MM.1S (cell line): ENCODE results near the gene BEX1.

Experiments
- EZH2 ChIP-seq: fragments of 300-600 bp; sonication (generic); optimal IDR thresholded peaks from 2 replicates; pipeline ENCODE3; 2017; ENCODE audit warnings: low read depth, mild to moderate bottlenecking, antibody characterized with exemption, low read length, mixed read lengths
- EZH2phosphoT487 ChIP-seq: fragments of 300-600 bp; sonication (generic); IDR thresholded peaks from 2 replicates; pipeline ENCODE4 v1.6.1; 2018; ENCODE audit warnings: antibody characterized with exemption, low read length
- TF ChIP-seq, protein P1 (sequence below): fragments of 300-600 bp; sonication (generic); IDR thresholded peaks from 2 replicates; pipeline ENCODE4 v1.5.1; 2016; ENCODE audit warnings: antibody characterized with exemption, low read length, mixed read lengths

DNA sequence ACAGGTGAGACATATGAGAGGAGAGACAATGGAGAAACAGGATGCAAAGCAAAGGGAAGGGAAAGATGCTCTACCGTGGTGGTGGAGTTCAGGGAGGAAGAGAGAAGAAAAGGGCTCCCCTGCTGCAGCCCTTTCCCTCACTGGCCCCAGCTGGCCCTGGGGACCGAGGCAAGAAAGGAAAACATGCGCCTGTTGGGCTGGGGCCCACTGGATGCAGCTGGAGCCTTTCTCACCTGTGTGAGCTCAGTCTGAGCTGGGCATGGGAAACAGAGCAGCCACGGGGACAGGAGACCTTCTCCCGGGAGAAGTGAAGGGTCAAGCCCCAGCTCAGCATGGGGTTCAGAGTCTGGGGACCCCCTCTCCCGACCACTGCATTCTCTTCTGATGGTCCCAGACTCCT, 17.1 kb upstream of the BEX1 start:
- TF ChIP-seq, protein P1, sequence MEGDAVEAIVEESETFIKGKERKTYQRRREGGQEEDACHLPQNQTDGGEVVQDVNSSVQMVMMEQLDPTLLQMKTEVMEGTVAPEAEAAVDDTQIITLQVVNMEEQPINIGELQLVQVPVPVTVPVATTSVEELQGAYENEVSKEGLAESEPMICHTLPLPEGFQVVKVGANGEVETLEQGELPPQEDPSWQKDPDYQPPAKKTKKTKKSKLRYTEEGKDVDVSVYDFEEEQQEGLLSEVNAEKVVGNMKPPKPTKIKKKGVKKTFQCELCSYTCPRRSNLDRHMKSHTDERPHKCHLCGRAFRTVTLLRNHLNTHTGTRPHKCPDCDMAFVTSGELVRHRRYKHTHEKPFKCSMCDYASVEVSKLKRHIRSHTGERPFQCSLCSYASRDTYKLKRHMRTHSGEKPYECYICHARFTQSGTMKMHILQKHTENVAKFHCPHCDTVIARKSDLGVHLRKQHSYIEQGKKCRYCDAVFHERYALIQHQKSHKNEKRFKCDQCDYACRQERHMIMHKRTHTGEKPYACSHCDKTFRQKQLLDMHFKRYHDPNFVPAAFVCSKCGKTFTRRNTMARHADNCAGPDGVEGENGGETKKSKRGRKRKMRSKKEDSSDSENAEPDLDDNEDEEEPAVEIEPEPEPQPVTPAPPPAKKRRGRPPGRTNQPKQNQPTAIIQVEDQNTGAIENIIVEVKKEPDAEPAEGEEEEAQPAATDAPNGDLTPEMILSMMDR: no peak
- TF ChIP-seq EZH2 (no peak), EZH2phosphoT487 (no peak)
